Activated naive CD8-positive, alpha-beta T cell treated with anti-CD3 and anti-CD28 coated beads, Interleukin-2, amount 50 U/mL, for 24 hours (primary cell): ENCODE results near the gene AMBRA1.
A peak's percentile ranks its signal among the peaks of the same experiment; 100 is the strongest.

Source experiments
- ATAC-seq: fragments of 150-1000 bp; cut with Tn5 transposase; one replicate; pipeline ENCODE4 v1.10.0; 2021
- DNase-seq: peaks from one replicate; pipeline ENCODE4 v3.0.0; 2021
- H3K27ac Mint-ChIP-seq: one replicate; pipeline ENCODE4 v1.8.0; 2021; ENCODE audit warnings: mild to moderate bottlenecking, mixed read lengths
- H3K27me3 Mint-ChIP-seq: one replicate; pipeline ENCODE4 v1.8.0; 2021; ENCODE audit warnings: mixed read lengths
- H3K36me3 Mint-ChIP-seq: one replicate; pipeline ENCODE4 v1.8.0; 2021; ENCODE audit warnings: low read depth, mixed read lengths
- H3K4me1 Mint-ChIP-seq: one replicate; pipeline ENCODE4 v1.8.0; 2021; ENCODE audit warnings: mixed read lengths
- H3K4me3 Mint-ChIP-seq: one replicate; pipeline ENCODE4 v1.8.0; 2021; ENCODE audit warnings: mild to moderate bottlenecking, moderate library complexity, mixed read lengths
- H3K9me3 Mint-ChIP-seq: one replicate; pipeline ENCODE4 v1.8.0; 2021; ENCODE audit warnings: mixed read lengths

The AMBRA1 gene, protein sequence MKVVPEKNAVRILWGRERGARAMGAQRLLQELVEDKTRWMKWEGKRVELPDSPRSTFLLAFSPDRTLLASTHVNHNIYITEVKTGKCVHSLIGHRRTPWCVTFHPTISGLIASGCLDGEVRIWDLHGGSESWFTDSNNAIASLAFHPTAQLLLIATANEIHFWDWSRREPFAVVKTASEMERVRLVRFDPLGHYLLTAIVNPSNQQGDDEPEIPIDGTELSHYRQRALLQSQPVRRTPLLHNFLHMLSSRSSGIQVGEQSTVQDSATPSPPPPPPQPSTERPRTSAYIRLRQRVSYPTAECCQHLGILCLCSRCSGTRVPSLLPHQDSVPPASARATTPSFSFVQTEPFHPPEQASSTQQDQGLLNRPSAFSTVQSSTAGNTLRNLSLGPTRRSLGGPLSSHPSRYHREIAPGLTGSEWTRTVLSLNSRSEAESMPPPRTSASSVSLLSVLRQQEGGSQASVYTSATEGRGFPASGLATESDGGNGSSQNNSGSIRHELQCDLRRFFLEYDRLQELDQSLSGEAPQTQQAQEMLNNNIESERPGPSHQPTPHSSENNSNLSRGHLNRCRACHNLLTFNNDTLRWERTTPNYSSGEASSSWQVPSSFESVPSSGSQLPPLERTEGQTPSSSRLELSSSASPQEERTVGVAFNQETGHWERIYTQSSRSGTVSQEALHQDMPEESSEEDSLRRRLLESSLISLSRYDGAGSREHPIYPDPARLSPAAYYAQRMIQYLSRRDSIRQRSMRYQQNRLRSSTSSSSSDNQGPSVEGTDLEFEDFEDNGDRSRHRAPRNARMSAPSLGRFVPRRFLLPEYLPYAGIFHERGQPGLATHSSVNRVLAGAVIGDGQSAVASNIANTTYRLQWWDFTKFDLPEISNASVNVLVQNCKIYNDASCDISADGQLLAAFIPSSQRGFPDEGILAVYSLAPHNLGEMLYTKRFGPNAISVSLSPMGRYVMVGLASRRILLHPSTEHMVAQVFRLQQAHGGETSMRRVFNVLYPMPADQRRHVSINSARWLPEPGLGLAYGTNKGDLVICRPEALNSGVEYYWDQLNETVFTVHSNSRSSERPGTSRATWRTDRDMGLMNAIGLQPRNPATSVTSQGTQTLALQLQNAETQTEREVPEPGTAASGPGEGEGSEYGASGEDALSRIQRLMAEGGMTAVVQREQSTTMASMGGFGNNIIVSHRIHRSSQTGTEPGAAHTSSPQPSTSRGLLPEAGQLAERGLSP (N-terminal part only)

DNA sequence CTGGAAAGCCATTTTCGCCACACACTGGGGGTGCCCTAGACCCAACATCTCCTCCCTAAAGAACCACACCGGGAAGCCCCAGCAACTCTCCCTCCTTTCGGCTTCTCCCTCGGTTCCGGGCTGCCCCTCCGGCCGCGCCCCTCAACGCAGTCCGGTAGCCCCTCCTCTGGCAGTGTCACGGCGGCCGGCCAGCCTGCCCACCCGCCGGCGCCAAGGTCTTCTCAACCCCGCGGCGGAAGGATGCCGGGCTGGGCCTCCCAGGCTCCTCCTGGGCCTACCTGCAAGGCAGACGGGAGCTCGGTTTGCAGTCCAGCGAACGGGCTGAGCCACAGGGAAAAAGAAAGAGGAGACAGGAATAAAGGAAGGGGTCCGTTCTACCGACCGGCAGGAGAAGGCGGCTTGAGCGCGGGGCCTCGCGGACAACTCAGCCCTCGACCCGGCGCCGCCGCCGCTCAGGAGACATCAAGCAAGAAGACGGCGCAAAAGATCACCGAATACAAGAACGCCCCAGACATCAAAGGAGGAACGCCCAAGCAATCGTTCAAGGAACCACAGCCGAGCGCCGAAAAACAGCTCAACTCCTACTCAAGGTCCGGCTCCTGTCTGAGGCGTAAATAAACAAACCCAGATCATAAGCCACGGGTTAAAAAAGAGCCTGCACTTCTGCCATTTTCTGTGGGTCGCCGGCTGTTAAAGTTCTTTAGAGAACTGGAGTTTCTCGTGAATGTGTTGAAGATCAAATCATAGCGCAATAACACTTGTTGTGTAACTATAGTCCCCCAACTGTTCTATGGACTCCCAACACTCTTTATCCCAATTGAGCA is at the start of gene AMBRA1:
Gene AMBRA1 (minus strand): TSS at position 474 of the 824 bp plus-strand sequence. CDS start 45,643 bp downstream, outside the sequence.
- H3K27me3 Mint-ChIP-seq: no peaks in the 10 kb centered on the region
- DNase-seq: peak; percentile 83
- no peaks in the 10 kb centered on the region for H3K36me3 Mint-ChIP-seq
- H3K9me3 Mint-ChIP-seq: no peaks in the 10 kb centered on the region
- peak within 1 kb of the TSS; percentile 79 for H3K27ac Mint-ChIP-seq
- H3K4me3 Mint-ChIP-seq: peak within 1 kb of the TSS; percentile 96
- peak; percentile 94 for ATAC-seq
- H3K4me1 Mint-ChIP-seq: peaks cover 45% of the 10 kb centered on the region

DNA sequence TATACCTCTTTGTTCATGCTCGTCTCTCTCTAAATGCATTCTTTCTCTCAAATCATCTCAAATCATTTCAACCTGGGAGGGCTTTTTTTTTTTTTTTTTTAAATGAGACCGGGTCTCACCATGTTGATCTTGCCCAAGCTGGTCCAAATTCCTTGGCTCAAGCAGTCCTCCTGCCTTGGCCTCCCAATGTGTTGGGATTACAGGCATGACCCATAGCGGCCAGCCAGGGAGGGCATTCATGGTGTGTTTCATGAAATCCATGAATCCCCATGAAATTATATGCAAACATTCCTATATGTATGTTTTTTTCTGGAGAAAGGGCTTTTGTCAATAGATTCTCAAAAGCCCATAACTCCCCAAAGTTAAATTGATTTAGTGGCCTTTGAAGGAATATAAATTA is 49.7 kb upstream of the AMBRA1 start:
- Mint-ChIP-seq H3K9me3 (no peaks in the 10 kb centered on the region), H3K4me1 (peaks cover 10% of the 10 kb centered on the region), H3K27me3 (no peaks in the 10 kb centered on the region), H3K4me3 (no peak overlapping the region), H3K27ac (no peak overlapping the region), H3K36me3 (peaks cover 21% of the 10 kb centered on the region)
- no peak for DNase-seq
- ATAC-seq: no peak

DNA sequence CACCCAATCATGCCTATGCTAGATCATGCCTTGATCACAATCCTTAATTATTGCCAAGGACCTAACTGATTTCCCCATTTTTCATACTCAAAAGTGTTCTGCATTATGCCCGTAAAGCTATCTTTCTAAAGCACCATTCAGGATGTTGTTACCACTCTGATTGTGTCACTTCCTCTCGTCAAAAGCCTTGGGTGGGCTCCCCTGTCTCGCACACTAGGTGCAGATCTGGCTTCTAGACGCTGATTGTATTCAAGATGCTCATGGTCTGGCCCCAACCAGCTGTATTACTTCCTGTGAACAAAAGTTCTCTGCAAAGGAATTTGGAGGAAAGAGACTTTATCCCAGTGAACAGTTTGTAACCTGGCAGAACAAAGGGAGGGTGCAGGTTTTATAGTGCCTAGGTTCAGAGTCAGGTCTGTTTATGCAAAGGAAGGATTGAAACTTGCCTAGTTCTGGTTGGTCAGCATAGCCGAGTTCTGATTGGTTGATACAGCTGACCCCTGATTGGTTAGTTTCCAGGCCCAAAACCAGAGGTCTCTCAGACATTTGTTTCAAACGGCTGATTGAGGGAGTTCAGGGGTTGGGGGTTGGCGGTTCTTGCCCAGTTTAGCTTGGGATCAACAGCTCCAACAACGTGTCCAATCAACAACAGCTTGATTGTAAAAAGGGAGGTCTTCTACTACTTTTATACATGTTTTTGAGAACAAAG is 49.0 kb upstream of the AMBRA1 start:
- Mint-ChIP-seq H3K27me3 (no peaks in the 10 kb centered on the region), H3K9me3 (no peaks in the 10 kb centered on the region), H3K27ac (no peak overlapping the region), H3K36me3 (peaks cover 24% of the 10 kb centered on the region), H3K4me3 (no peak overlapping the region), H3K4me1 (peaks cover 10% of the 10 kb centered on the region)
- no peak for DNase-seq
- no peak for ATAC-seq

DNA sequence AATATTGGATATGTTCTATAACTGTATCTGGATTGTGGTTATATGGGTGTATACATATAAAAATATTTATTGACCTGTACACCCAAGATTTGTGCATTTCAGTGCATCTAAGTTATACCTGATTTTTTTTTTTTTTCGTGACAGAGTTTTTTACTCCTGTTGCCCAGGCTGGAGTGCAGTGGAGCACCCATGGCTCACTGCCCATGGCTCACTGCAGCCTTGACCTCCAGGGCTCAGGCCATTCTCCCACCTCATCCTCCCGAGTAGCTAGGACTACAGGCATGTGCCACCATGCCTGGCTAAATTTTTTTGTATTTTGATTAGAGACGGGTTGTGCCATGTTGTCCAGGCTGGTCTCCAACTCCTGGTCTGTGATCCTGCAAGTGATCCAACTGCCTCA is 47.8 kb upstream of the AMBRA1 start:
- H3K4me3 Mint-ChIP-seq: no peak overlapping the region
- DNase-seq (no peak), ATAC-seq (no peak)
- H3K27ac Mint-ChIP-seq: no peak overlapping the region
- no peaks in the 10 kb centered on the region for H3K9me3 Mint-ChIP-seq
- peaks cover 24% of the 10 kb centered on the region for H3K36me3 Mint-ChIP-seq
- H3K4me1 Mint-ChIP-seq: peaks cover 10% of the 10 kb centered on the region
- no peaks in the 10 kb centered on the region for H3K27me3 Mint-ChIP-seq

DNA sequence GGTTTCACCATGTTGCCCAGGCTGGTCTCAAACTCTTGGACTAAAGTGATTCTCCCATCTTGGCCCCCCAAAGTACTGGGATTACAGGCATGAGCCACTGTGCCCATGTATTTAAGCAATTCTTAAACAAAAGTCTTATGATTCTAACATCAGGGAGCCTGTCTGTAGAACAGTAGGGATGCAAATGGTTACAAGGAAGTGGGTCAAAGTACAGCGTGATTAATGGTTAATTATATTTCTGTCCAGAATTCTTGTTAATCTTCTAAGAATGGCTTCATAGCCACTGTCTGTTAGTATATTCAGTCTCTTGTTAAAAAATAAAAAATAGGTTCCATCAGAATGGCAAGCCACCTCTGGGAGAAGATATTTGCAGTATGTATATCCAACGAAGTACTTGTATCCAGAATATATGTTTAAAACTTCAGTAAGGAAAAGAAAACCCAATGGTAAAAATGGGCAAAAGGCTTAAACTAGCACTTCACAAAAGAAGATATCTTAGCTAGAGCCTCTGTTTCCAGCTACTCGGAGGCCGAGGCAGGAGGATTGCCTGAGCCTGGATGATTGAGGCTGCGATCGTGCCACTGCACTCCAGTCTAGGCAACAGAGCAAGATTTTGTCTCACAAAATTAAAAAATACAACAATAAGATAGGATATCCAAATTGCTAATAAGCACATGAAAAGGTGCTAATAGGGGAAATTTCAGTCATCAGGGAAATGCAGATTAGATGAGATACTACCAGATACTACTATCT is 46.4 kb upstream of the AMBRA1 start:
- ATAC-seq: no peak
- Mint-ChIP-seq H3K27ac (no peak overlapping the region), H3K36me3 (peaks cover 20% of the 10 kb centered on the region), H3K9me3 (no peaks in the 10 kb centered on the region), H3K4me1 (peaks cover 10% of the 10 kb centered on the region), H3K27me3 (no peaks in the 10 kb centered on the region), H3K4me3 (no peak overlapping the region)
- no peak for DNase-seq

DNA sequence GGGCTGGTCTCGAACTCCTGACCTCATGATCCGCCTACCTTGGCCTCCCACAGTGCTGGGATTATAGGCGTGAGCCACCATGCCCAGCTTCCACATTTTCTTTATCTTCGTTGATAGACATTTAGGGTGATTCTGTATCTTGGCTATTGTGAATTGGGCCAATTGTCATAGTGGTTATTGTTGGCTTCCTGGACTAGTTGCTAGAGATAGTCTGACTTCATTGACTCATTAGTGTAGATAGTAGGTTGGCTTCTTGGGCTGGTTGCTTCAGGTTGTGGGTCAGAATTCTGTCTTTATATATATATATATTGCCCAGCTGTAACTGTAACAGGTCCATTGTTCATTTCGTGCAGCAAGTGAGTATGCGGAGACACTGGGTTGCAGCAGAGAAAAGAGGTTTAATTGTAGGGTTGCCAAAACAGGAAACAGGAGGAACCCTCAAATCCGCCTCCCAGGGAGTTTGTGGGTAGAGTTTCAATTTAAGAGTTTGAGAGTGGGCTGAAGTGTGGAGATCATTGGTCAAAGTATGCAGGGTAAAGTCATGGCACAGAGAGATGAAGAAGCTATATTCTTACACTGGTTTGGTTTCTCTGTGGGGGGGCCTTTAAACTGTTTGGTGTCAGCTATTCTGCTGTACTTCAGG is 45.5 kb upstream of the AMBRA1 start:
- no peak overlapping the region for H3K27ac Mint-ChIP-seq
- H3K4me3 Mint-ChIP-seq: no peak overlapping the region
- ATAC-seq: no peak
- peaks cover 10% of the 10 kb centered on the region for H3K4me1 Mint-ChIP-seq
- H3K9me3 Mint-ChIP-seq: no peaks in the 10 kb centered on the region
- DNase-seq: no peak
- H3K27me3 Mint-ChIP-seq: no peaks in the 10 kb centered on the region
- peaks cover 16% of the 10 kb centered on the region for H3K36me3 Mint-ChIP-seq

DNA sequence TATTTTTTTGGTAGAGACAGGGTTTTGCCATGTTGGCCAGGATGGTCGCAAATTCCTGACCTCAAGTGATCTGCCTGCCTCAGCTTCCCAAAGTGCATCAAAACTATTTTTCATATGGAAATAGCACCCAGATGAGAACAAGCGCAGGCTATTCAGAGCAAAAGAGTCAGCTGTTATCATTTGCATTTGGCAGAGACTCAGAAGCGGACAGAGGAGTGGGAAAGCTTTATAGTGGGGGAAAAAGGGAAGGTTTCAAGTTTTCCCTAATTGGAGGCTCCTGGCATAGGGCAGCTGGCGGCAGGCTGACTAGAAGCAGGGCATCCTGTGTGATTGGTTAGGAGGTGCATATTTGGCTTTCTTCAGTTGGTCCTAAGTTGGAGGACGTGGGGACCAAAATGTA is 43.7 kb upstream of the AMBRA1 start:
- H3K4me3 Mint-ChIP-seq: no peak overlapping the region
- H3K9me3 Mint-ChIP-seq: no peaks in the 10 kb centered on the region
- DNase-seq (no peak), ATAC-seq (no peak)
- H3K36me3 Mint-ChIP-seq: peaks cover 13% of the 10 kb centered on the region
- H3K27me3 Mint-ChIP-seq: no peaks in the 10 kb centered on the region
- peaks cover 11% of the 10 kb centered on the region for H3K4me1 Mint-ChIP-seq
- H3K27ac Mint-ChIP-seq: no peak overlapping the region

DNA sequence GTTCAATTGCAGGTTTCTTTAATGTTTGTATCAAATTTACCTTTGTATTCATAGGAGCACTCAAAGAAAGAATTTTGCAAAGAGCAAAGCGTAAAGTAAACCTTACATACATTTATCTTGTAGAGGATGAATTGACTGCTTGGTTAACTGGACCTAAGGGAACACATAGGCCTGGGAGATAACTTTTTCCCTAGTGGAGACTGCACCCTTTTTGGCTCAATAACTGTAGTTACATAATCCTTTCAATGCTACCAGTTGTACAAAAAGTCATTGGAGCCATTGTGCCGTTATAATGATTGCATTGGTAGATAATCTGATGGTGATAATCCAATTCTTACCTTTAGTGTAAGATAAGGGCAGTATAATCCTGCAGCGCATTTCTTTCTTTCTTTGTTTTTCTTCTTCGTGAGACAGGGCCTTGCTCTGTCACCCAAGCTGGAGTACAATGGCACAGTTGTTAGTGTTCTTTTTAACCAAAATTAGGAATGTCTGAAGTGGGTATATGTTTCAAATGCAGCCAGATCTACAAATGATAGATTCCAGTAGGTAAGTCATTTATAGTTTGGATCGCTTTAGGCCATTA is 41.8 kb upstream of the AMBRA1 start:
- DNase-seq (no peak), ATAC-seq (no peak)
- no peak overlapping the region for H3K27ac Mint-ChIP-seq
- no peaks in the 10 kb centered on the region for H3K27me3 Mint-ChIP-seq
- no peaks in the 10 kb centered on the region for H3K9me3 Mint-ChIP-seq
- no peak overlapping the region for H3K4me3 Mint-ChIP-seq
- peaks cover 7% of the 10 kb centered on the region for H3K4me1 Mint-ChIP-seq
- peaks cover 18% of the 10 kb centered on the region for H3K36me3 Mint-ChIP-seq

DNA sequence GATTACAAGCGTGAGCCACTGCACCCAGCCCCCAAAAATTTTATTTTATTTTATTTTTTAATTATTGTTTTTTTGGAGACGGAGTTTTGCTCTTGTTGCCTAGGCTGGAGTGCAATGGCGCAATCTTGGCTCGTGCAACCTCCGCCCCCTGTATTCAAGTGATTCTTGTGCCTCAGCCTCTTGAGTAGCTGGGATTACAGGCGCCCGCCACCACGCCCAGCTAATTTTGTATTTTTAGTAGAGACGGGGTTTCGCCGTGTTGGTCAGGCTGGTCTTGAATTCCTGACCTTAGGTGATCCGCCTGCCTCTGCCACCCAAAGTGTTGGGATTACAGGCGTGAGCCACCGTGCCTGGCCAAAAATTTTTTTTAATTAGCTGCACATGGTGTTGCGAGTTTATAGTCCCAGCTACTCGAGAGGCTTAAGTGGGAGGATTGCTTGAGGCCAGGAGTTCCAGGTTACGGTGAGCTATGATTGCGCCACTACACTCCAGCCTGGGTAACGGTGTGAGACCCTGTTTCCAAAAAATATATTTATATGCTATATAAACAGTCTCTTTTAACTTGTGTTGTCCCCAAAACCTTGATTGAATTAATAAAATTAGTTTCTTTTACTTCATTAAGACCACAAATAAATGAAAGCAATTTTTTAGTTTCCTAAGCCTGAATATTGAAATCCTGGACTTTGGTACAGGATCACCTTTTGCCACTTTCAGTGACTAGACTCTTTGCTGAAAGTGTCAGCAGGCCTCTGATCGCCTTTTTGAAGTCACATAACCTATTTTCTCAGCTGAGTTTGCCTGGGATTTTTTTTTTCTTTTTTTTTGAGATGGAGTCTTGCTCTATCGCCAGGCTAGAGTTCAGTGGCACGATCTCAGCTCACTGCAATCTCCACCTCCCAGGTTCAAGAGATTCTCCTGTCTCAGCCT is 39.7 kb upstream of the AMBRA1 start:
- H3K36me3 Mint-ChIP-seq: peaks cover 17% of the 10 kb centered on the region

DNA sequence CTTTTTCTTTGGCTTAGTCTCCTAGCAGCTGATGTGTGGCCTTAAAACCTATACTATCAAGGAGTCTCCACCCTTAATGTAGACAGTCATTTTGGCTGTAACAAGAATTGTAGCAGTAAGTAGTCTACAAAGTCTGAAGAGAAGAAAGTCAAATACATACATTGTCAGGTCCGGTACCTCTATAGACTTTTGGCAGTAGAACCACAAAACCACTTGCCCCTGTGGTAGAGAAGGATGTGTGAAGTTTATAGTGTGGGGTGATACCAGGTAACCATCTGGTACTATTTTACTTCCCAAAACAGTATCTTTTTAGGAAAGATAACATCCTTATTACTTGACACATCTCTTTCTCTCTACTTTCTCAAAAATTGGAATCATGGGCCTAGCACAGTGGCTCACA is 38.7 kb upstream of the AMBRA1 start:
- no peak overlapping the region for H3K4me3 Mint-ChIP-seq
- ATAC-seq (no peak), DNase-seq (no peak)
- H3K27me3 Mint-ChIP-seq: no peaks in the 10 kb centered on the region
- no peaks in the 10 kb centered on the region for H3K9me3 Mint-ChIP-seq
- H3K27ac Mint-ChIP-seq: peak overlapping the region; percentile 44
- H3K4me1 Mint-ChIP-seq: peaks cover 2% of the 10 kb centered on the region
- peaks cover 14% of the 10 kb centered on the region for H3K36me3 Mint-ChIP-seq

More for the DNA sequence above, 39.7 kb upstream of the AMBRA1 start:
- no peaks in the 10 kb centered on the region for H3K9me3 Mint-ChIP-seq
- no peak for DNase-seq
- H3K4me1 Mint-ChIP-seq: peaks cover 2% of the 10 kb centered on the region
- H3K27me3 Mint-ChIP-seq: no peaks in the 10 kb centered on the region
- no peak for ATAC-seq
- H3K4me3 Mint-ChIP-seq: no peak overlapping the region
- H3K27ac Mint-ChIP-seq: no peak overlapping the region

DNA sequence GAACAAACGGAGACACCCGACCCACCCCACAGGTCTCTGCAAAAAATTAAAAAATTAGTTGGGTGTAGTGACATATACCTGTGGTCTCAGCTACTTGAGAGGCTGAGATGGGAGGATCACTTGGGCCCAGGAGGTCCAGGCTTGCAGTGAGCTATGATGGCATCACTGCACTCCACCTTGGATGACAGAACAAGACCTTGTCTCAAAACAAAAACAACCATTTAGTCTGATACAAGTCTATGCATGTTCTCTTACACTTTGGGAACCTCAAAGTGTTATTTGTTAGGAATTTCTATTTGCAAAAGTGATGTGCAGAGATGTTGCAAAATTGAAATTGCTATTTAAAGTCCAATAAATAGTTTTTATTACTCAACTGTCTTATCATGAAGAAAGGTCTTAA is 37.9 kb upstream of the AMBRA1 start:
- DNase-seq (no peak), ATAC-seq (no peak)
- Mint-ChIP-seq H3K36me3 (peaks cover 14% of the 10 kb centered on the region), H3K27me3 (no peaks in the 10 kb centered on the region), H3K27ac (no peak overlapping the region), H3K4me3 (no peak overlapping the region), H3K4me1 (peaks cover 2% of the 10 kb centered on the region), H3K9me3 (no peaks in the 10 kb centered on the region)
